ENCODE results near the gene EFCC1.
A peak's percentile ranks its signal among the peaks of the same experiment; 100 is the strongest.

The EFCC1 gene
- total RNA-seq: 0.06 to 0.43 reads per million in 2 experiments

GRCh38 chr3:129001101-129001805 is at the start of gene EFCC1:
Gene EFCC1 (plus strand): TSS chr3:129001304. CDS start chr3:129001629, 325 bp downstream.
- no peak for DNase-seq (ENCODE audit: low read depth)

- DNase-seq (ENCODE audit: low read depth): no peak
Measured at GRCh38 chr3:128956440-128956839, 44.7 kb upstream of the EFCC1 start.

DNA sequence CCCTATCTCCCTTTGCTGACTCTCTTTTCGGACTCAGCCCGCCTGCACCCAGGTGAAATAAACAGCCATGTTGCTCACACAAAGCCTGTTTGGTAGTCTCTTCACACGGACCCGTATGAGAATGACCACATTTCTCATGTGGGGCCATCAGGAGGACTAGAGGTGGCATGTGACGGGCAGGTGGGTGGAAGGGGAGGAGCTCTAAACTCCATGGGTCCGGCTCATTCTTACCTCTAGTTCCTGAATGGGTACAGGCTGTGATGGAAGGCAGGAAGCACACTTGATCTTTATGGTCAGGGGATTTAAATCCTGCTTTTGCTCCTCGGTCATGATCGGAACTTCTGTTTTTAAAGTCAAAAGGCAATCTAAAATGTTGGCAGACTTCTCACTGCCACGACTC is 35.8 kb upstream of the EFCC1 start:
- no peak for DNase-seq (ENCODE audit: low read depth)

DNA sequence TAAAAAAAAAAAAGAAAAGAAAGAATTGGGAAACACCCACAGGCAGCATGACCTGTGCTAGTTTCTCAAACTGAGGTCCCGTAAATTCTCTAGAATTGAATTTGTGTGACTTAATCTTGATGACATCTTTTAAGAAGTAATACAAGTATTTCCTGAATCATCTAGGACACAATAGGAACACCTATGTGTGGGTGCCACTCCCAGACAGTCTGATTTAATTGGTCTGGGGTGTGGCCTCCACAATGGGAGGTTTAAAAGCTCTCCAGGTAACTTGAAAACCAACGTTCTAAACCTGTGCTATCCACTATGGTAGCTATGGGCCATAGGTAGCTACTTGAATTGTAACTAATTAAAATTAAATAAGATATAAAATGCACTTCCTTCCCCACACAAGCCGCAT is 35.3 kb upstream of the EFCC1 start:
- no peak for DNase-seq (ENCODE audit: low read depth)

GRCh38 chr3:128967748-128968355 is 33.3 kb upstream of the EFCC1 start:
- no peak for DNase-seq (ENCODE audit: low read depth)

- DNase-seq (ENCODE audit: low read depth): peak; percentile 43
Measured at GRCh38 chr3:128969993-128970739, 30.9 kb upstream of the EFCC1 start.

DNA sequence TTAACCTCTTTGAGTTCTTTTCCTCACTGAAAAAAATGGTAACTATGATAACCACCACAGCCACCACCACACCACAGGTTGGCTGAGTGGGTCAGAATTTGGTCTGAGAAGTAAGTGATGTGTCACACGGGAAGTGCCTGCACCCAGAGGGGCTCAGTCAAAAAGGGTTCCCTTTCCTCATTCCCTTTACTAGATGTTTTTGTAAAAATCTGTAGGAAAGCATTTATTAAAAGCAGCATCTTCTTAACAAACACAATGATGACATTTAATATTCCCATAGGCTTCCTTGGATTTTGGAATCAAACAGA is 30.4 kb upstream of the EFCC1 start:
- no peak for DNase-seq (ENCODE audit: low read depth)

- DNase-seq (ENCODE audit: low read depth): no peak
Measured at GRCh38 chr3:128971421-128972100, 29.5 kb upstream of the EFCC1 start.

DNA sequence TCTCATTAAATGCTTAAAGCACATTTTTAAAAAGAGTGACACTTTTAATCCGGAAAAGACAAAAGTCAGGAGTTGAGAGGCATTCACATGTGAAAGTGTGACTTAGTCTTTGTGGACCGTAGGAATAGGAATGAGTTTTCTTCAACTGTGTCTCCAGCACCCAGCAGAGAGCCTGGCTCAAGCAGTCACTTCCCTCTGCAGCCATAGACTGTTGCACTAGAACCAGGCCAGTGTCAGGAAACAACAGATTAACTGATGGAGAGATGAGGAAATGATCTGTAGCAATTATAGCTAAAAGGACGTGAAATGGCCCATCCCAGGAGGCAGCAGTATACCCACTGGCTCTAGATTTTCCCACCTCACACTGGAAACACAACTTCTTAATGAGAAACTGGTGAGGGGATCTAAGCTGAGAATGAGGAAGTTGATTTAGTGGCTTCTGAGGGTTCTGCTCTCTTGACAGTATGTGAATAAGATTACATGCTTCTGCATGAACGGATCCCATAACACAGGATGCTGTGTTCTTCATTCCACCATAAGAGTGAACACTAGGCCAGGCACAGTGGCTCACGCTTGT is 27.0 kb upstream of the EFCC1 start:
- no peak for DNase-seq (ENCODE audit: low read depth)

DNA sequence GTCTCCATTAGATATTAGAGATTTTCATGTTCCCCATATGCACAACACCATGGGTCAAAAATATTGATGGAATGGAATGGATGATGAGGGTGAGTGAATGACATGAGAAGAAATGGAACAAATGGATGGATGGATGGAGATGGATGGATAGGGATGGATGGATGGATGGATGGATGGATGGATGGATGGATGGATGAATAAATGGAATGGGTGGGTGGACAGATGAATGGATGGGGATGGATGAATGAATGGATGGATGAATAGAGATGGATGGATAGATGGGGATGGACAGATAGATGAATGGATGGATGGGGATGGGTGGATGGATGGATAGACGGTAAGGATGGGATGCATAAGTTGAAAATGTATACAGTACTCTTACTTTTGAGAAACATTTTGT is 25.8 kb upstream of the EFCC1 start:
- no peak for DNase-seq (ENCODE audit: low read depth)

DNA sequence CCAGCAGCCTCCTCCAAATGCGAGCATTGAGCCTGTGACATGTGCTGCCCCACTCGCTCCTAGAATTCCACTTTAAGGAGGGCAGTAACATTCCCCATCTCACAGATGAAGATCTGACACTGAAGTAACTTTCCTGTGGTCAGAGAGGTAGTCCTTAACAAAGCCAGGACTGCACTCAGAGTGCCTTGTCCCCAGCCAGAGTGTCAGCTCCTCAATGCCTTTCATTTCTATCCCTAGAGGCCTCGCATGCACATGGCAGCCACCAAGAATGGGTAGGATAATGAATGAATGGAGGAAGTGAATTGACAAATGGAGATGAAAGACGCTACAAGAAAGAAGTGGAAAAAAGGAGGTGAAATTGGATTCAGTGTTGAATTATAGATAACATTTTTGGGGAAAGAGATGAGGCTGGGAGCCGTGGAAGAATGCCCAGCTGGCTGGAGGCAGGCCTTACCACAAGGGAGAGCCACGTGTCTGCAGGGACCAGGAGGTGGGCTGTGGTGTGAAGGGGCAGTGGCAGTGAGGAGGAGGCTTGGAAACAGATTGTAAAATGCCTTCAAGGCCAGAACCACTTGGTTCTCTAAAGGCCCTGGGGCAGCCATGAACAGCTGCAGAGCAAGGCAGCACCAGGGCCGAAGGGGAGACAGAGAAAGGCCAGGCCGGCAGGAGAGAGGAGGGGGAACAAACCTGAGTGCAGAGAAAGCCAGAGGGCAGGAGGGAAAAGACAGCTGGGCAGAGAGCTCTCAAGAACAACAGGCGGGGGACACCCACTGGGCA is 17.6 kb upstream of the EFCC1 start:
- no peak for DNase-seq (ENCODE audit: low read depth)

- DNase-seq (ENCODE audit: low read depth): no peak
Measured at GRCh38 chr3:128984596-128984995, 16.5 kb upstream of the EFCC1 start.

- no peak for DNase-seq (ENCODE audit: low read depth)
Measured at GRCh38 chr3:128987302-128988100, 13.6 kb upstream of the EFCC1 start.

DNA sequence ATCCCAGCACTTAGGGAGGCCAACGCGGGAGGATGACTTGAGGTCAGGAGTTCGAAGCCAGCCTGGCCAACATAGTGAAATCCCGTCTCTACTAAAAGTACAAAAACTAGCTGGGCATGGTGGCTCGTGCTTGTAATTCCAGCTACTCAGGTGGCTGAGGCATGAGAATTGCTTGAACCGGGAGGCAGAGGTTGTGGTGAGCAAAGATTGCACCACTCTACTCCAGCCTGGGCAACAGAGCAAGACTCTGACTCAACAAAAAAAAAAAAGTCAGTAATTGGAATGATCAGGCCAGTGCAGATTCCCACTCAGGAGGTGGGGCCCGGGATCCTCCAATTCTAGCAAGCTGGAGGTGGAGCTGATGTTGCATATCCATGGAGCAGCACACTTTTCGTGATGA is 12.8 kb upstream of the EFCC1 start:
- DNase-seq (ENCODE audit: low read depth): no peak

GRCh38 chr3:128991355-128991895 is 9.7 kb upstream of the EFCC1 start:
- no peak for DNase-seq (ENCODE audit: low read depth)

DNA sequence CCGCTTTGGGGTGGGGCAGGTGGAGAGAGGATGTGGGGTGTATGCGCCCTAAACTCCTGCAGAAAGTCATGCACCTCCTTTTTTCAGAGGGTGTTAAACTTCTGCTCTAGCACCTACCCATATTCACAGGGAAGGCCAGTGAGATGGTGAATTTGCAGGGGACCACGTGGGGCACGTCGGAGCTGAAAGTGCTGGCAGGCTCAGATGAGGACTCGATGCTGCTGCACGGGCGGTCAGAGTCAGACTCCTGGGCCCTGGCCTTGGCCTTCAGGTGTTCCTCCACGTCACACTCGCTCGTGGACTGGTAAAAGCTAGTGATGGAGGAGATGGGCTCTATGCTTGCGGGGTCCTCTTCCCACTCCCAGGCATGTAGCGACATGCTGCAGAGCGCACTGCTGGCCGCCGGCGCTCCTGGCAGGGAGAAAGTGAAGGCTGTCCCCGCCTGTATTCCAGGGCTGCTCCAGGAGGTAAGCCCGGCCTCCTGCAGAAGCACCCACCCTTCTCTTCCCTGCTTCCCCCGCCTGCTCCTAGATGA is 8.1 kb upstream of the EFCC1 start:
- no peak for DNase-seq (ENCODE audit: low read depth)

GRCh38 chr3:128993461-128994172 is 7.5 kb upstream of the EFCC1 start, which contains the start of gene CFAP92:
Gene CFAP92 (minus strand): TSS chr3:128994076. CDS start chr3:128993304, 772 bp downstream.
- DNase-seq (ENCODE audit: low read depth): peak; percentile 87

DNA sequence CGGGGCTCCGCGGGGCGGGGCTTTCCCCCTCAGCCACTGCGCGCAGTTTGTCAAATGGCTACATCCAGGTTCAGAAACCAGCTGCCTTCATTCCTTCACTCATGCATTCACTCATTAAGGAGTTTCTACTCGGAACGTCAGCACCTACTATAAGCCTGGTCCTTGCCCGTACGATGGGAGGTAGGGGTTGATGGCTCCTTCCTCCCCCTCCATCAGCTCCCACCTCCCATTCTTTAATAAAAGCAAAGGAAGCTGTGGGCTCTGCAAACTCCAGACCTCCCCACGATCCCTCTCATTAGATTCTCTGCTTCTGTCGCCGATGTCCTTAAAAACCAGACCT is 7.0 kb upstream of the EFCC1 start:
- no peak for DNase-seq (ENCODE audit: low read depth)

Measured in T follicular helper cell (primary cell).